ACC112 (cell line): Measurements from ENCODE around the gene MCTP2.

Experiments used
- H2AFZ ChIP-seq: fragments of 200-600 bp; sonication (generic); one replicate; pipeline ENCODE4 v1.6.0; 2017; ENCODE audit warnings: antibody characterized with exemption, low read length; ENCODE audit not compliant: unreplicated experiment
- H3K27ac ChIP-seq: fragments of 200-600 bp; sonication (generic); 2 replicates; pipeline ENCODE4 v1.5.1; 2014; ENCODE audit warnings: low read depth, mild to moderate bottlenecking, antibody characterized with exemption, low read length, moderate library complexity
- H3K27me3 ChIP-seq: fragments of 200-600 bp; sonication (generic); 2 replicates; pipeline ENCODE4 v1.6.1; 2014; ENCODE audit warnings: mild to moderate bottlenecking, antibody characterized with exemption, low read length, moderate library complexity, mixed read lengths; ENCODE audit not compliant: insufficient read depth
- H3K36me3 ChIP-seq: fragments of 200-600 bp; sonication (generic); 2 replicates; pipeline ENCODE4 v1.6.1; 2016; ENCODE audit warnings: mild to moderate bottlenecking, antibody characterized with exemption, low read length, moderate library complexity, mixed read lengths; ENCODE audit not compliant: insufficient read depth
- H3K4me1 ChIP-seq: fragments of 200-600 bp; sonication (generic); one replicate; pipeline ENCODE4 v1.6.1; 2016; ENCODE audit warnings: low read length, mixed read lengths; ENCODE audit not compliant: insufficient read depth, unreplicated experiment, control insufficient read depth
- H3K4me3 ChIP-seq: fragments of 200-600 bp; sonication (generic); 2 replicates; pipeline ENCODE4 v1.5.1; 2014; ENCODE audit warnings: mild to moderate bottlenecking, low read depth, low read length
- H3K79me2 ChIP-seq: fragments of 200-600 bp; sonication (generic); one replicate; pipeline ENCODE4 v1.6.0; 2016; ENCODE audit warnings: low read length; ENCODE audit not compliant: control insufficient read depth, unreplicated experiment, insufficient read depth

Gene MCTP2

DNA sequence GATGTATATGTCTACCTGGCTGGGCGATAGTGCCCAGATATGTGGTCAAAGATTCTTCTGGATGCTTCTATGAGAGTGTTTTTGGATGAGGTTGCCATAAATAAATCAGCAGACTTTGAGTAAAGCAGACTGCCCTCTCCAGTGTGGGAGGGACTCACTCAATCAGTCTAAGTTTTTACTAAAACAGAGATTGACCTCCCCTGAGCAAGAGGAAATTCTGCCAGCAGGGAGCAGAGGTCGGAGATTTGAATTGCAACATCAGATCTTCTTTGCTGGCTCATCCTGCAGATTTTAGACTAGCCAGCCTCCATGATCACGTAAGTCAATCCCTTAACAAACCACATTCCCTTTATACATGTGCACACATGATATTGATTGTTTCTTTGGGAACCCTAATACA, 300.9 kb downstream of the MCTP2 start:
- Histone ChIP-seq H3K27ac (no peak overlapping the region), H3K4me3 (no peak overlapping the region), H3K27me3 (no peaks in the 10 kb centered on the region), H3K4me1 (no peaks in the 10 kb centered on the region), H3K36me3 (no peaks in the 10 kb centered on the region), H3K79me2 (no peaks in the 10 kb centered on the region), H2AFZ (no peak overlapping the region)
